Choroid plexus epithelial cell (primary cell): Measurements from ENCODE around the gene ACVR1B.
A peak's percentile ranks its signal among the peaks of the same experiment; 100 is the strongest.

Experiments
- DNase-seq: peaks from one replicate; pipeline ENCODE4 v3.0.0-alpha.2; 2010; ENCODE audit warnings: low read depth
- H3K4me3 ChIP-seq: 2 replicates; pipeline ENCODE4 v1.5.1; 2011; ENCODE audit warnings: low read depth, mild to moderate bottlenecking, control low read depth, low read length, moderate library complexity
- CTCF ChIP-seq: conservative IDR thresholded peaks from 2 replicates; pipeline ENCODE4 v1.5.1; 2011; ENCODE audit warnings: low read depth, mild to moderate bottlenecking, control low read depth, inconsistent platforms, low read length, moderate library complexity

ACVR1B gene

GRCh38 chr12:51925346-51926063, 26.0 kb upstream of the ACVR1B start:
- H3K4me3 ChIP-seq = no peak overlapping the region
- DNase-seq = no peak
- no peak for TF ChIP-seq CTCF

- DNase-seq = no peak
- TF ChIP-seq CTCF = no peak
- H3K4me3 ChIP-seq = no peak overlapping the region
Observed at GRCh38 chr12:51926064-51926632, 25.4 kb upstream of the ACVR1B start.

DNA sequence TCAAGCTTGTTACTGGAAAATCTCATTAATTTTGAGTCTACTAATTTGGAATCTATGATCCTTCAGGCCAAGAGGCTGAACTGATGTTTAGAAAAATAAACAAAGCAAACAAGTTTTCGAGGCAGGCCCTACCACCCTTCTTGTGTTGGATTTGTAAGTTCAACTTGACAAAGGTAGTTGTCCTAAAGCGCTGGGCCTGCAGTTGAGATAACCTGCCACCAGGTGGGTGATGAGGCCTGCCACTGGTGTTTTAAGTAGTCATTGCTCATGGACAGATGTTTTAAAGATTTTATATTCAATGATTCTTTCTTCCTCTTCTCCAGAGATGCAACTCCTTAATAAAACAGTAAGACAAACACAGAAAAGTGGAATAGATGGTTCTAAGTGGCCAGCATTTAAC, 24.8 kb upstream of the ACVR1B start:
- peak; percentile 74 for TF ChIP-seq CTCF
- peak; percentile 75 for DNase-seq
- H3K4me3 ChIP-seq = no peak overlapping the region

GRCh38 chr12:51932218-51933076, 19.1 kb upstream of the ACVR1B start:
- no peak overlapping the region for H3K4me3 ChIP-seq
- DNase-seq = no peak
- no peak for TF ChIP-seq CTCF

GRCh38 chr12:51934080-51934479, 17.4 kb upstream of the ACVR1B start:
- TF ChIP-seq CTCF = no peak
- no peak overlapping the region for H3K4me3 ChIP-seq
- no peak for DNase-seq

- no peak for TF ChIP-seq CTCF
- H3K4me3 ChIP-seq = no peak overlapping the region
Observed at GRCh38 chr12:51937926-51938325, 13.6 kb upstream of the ACVR1B start.

More at GRCh38 chr12:51937926-51938325, 13.6 kb upstream of the ACVR1B start:
- no peak for DNase-seq
